RWPE2 (cell line): ENCODE measurements around the gene ANKRD13D.

ENCODE experiments used
- ATAC-seq: fragments of 200-7000 bp; cut with Tn5 transposase; 3 replicates; pipeline ENCODE4 v1.9.1; 2021; ENCODE audit warnings: low read depth
- DNase-seq: peaks from one replicate; pipeline ENCODE4 v3.0.0-alpha.2; 2020; ENCODE audit warnings: low spot score
- H3K27ac ChIP-seq: fragments of 450-650 bp; 2 replicates; pipeline ENCODE4 v1.5.1; 2017; ENCODE audit warnings: mild to moderate bottlenecking; ENCODE audit not compliant: poor library complexity, severe bottlenecking
- H3K27me3 ChIP-seq: fragments of 250-450 bp; sonication (Bioruptor Pico); 2 replicates; pipeline ENCODE4 v1.5.1; 2021; ENCODE audit warnings: mild to moderate bottlenecking, moderate library complexity; ENCODE audit not compliant: insufficient read depth, poor library complexity, severe bottlenecking
- H3K36me3 ChIP-seq: fragments of 250-450 bp; sonication (Bioruptor Pico); 2 replicates; pipeline ENCODE4 v1.5.1; 2020; ENCODE audit warnings: low read depth, mild to moderate bottlenecking, moderate library complexity
- H3K4me1 ChIP-seq: fragments of 250-450 bp; sonication (Bioruptor Pico); 2 replicates; pipeline ENCODE4 v1.5.1; 2021; ENCODE audit warnings: mild to moderate bottlenecking, moderate library complexity; ENCODE audit not compliant: insufficient read depth, poor library complexity, severe bottlenecking
- H3K4me3 ChIP-seq: fragments of 250-450 bp; sonication (Bioruptor Pico); 2 replicates; pipeline ENCODE4 v1.5.1; 2021; ENCODE audit warnings: mild to moderate bottlenecking, moderate library complexity; ENCODE audit not compliant: severe bottlenecking
- H3K9me3 ChIP-seq: fragments of 250-450 bp; sonication (Bioruptor Pico); 2 replicates; pipeline ENCODE4 v1.5.1; 2021; ENCODE audit warnings: mild to moderate bottlenecking, moderate library complexity; ENCODE audit not compliant: severe bottlenecking
- TF ChIP-seq, protein P1 (sequence below): fragments of 450-650 bp; IDR thresholded peaks from one replicate; pipeline ENCODE4 v1.5.1; 2017; ENCODE audit warnings: mild to moderate bottlenecking, moderate library complexity; ENCODE audit not compliant: poor library complexity, severe bottlenecking

ANKRD13D gene

DNA sequence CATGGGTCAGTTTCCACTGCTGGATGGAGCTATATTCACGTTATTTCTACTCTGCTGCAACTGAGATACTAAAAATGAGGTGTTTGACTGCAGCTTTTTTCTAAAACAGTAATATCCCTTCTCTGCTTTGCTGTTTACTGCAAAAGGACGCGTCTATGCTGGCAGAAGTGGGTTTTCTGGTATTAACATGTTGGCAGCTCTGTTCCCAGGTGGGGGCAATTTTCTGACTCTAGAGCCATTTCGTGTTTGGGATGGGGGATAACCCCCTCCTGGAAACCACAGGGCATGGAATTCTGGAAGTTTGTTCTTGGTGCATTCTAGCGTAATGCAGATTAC, 17.9 kb upstream of the ANKRD13D start:
- Histone ChIP-seq H3K27me3 (no peaks in the 10 kb centered on the region), H3K36me3 (peaks cover 32% of the 10 kb centered on the region), H3K9me3 (no peaks in the 10 kb centered on the region), H3K27ac (peak overlapping the region; percentile 83), H3K4me1 (peaks cover 25% of the 10 kb centered on the region), H3K4me3 (no peak overlapping the region)
- TF ChIP-seq, protein P1, sequence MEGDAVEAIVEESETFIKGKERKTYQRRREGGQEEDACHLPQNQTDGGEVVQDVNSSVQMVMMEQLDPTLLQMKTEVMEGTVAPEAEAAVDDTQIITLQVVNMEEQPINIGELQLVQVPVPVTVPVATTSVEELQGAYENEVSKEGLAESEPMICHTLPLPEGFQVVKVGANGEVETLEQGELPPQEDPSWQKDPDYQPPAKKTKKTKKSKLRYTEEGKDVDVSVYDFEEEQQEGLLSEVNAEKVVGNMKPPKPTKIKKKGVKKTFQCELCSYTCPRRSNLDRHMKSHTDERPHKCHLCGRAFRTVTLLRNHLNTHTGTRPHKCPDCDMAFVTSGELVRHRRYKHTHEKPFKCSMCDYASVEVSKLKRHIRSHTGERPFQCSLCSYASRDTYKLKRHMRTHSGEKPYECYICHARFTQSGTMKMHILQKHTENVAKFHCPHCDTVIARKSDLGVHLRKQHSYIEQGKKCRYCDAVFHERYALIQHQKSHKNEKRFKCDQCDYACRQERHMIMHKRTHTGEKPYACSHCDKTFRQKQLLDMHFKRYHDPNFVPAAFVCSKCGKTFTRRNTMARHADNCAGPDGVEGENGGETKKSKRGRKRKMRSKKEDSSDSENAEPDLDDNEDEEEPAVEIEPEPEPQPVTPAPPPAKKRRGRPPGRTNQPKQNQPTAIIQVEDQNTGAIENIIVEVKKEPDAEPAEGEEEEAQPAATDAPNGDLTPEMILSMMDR: no peak
- no peak for ATAC-seq
- no peak for DNase-seq

DNA sequence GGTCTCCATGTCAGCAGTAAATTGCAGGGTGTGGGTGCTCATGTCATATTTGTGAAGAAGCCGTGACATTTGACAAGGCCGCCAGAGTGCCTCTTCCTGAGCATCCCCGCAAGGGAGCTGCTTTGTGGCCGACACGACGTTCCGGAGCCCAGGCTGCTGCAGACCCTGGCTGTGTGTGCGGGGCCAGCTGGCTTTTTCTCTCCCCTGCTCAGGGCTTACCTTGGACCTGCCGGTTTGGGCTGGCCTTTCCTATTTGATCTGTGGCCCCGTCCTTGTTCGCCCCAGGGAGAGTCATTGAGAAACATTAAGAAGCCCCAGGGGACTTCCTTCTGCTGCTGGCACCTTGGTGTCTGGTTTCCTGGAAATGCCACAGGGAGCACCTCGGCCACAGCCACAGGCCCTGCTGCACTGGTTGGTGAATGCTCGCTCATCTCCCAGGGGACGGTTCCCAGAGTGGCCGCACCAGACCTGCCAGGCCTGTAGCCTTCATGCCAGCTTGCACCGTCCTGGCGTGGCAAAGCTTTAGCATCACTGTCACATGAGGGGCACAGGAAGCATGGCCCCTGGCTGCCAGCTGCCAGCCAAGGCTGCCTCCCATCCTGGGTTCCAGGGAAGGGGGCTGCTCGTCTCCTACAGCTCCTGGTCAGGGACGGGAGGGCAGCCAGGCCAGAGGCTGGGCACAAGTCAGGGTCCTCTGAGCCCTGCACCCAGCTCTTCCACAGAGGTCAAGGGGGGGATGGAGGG, 17.4 kb upstream of the ANKRD13D start:
- Histone ChIP-seq H3K4me1 (peaks cover 27% of the 10 kb centered on the region), H3K27ac (peak overlapping the region; percentile 83), H3K36me3 (peaks cover 32% of the 10 kb centered on the region), H3K27me3 (no peaks in the 10 kb centered on the region), H3K9me3 (no peaks in the 10 kb centered on the region), H3K4me3 (no peak overlapping the region)
- DNase-seq (peak; percentile 54), ATAC-seq (no peak)
- TF ChIP-seq, protein P1: no peak

DNA sequence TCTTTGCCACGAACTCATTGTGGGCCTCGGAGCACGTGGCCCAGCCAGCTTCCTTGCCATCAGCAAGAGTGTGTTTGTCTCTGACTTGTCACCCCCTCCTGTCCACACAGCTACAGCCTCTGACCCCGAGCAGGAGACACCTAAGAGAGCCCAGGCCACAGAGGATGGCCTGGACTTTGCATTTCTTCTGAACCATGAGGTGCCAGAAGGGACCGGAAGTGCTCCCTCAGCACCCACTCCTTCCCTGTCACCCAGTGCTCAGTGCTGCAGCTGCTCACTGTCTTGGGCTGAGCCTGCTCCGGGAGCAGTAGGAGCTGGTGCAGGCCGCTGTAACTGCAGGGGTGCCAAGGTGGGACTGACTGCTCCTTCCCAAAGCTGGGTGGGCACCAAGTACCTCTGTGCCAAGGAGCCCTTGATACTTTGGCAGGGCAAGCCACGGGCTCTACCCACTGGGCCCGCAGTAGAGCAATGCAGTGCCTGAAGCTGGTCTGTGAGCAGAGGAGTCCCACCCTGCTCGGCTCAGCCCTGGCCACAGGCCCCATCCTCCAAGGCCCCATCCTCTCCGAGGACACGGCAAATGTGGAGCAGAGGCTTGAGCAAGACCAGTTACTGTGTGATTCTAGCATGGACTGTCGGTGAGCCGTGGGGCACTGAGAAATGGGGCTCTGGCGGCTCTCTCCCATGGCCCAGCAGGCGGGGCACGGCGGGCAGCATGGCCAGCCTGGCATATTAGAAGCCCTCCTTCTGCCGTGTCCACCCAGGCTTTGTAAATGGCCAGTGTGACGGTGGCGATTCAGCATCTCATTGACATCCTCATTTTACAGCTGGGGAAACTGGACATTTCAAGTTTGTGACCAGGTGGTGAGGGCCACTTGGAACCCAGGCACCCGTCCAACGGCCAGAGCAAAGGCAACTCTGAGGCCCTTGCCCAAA, 16.5 kb upstream of the ANKRD13D start:
- Histone ChIP-seq H3K9me3 (no peaks in the 10 kb centered on the region), H3K27me3 (no peaks in the 10 kb centered on the region), H3K36me3 (peaks cover 32% of the 10 kb centered on the region), H3K27ac (peak overlapping the region; percentile 83), H3K4me1 (peaks cover 36% of the 10 kb centered on the region), H3K4me3 (no peak overlapping the region)
- DNase-seq (peak; percentile 58), ATAC-seq (no peak)
- TF ChIP-seq, protein P1: no peak

DNA sequence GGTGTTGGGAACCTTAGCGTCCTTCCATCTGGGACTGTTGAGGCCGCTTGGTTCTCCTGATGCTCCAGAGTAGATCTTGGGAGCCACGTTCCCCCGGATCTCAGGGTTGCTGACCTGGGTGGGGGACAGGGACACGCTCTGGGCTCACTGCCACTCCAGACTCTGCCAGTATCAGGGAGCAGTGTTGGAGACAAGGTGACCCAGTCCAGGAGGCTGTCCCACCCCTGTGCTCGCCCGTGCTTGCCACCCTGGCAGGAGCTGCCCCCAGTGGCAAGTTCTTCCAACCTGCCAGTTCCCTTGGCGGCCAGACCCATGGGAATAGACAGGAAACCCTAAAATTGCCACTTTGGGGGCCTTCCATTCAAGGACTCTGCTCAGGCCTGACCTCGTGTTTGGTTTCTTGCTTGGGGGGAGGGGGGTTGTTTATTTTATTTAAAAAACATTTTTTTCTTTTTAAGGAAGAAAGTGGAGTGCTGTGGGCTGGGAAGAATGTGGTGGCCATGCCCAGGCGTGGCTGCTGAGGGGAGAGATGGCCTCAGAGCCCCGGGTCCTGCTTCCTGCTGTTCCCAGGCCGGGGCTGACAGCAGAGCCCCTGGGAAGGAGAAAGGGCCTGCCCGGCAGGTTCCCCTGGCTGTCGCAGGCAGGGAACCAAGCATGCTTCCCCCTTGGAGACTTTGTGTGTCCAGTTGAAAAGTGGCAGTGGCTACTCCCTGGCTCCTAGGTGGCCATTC, 15.7 kb upstream of the ANKRD13D start:
- H3K27me3 ChIP-seq: no peaks in the 10 kb centered on the region
- DNase-seq: no peak
- H3K4me1 ChIP-seq: peaks cover 32% of the 10 kb centered on the region
- H3K27ac ChIP-seq: no peak overlapping the region
- no peak overlapping the region for H3K4me3 ChIP-seq
- TF ChIP-seq, protein P1: no peak
- peaks cover 25% of the 10 kb centered on the region for H3K36me3 ChIP-seq
- H3K9me3 ChIP-seq: no peaks in the 10 kb centered on the region
- no peak for ATAC-seq
